ENCODE data around the gene AKAP13.

AKAP13 gene

GRCh38 chr15:85624291-85624801 lies 243.9 kb downstream of the AKAP13 start:
- ATAC-seq (no peak), DNase-seq (ENCODE audit: low spot score in 2 of 2) (no peak)
- Mint-ChIP-seq H3K4me3 (no peak overlapping the region), H3K27ac (peak overlapping the region; percentile 90), H3K4me1 (peaks cover 63% of the 10 kb centered on the region), H3K36me3 (peaks cover 22% of the 10 kb centered on the region), H3K9me3 (no peaks in the 10 kb centered on the region)

- no peaks in the 10 kb centered on the region for H3K9me3 Mint-ChIP-seq
- peaks cover 70% of the 10 kb centered on the region for H3K4me1 Mint-ChIP-seq
- ATAC-seq (peak; percentile 36), DNase-seq (ENCODE audit: low spot score in 2 of 2) (peak in 1 of 2 donors; percentile 64)
- H3K36me3 Mint-ChIP-seq = peaks cover 22% of the 10 kb centered on the region
- H3K4me3 Mint-ChIP-seq = no peak overlapping the region
- peak overlapping the region; percentile 90 for H3K27ac Mint-ChIP-seq
These were observed 244.9 kb downstream of the AKAP13 start for GRCh38 chr15:85625166-85625830.

- Mint-ChIP-seq H3K27ac (peak overlapping the region; percentile 90), H3K4me3 (no peak overlapping the region), H3K9me3 (no peaks in the 10 kb centered on the region), H3K4me1 (peaks cover 71% of the 10 kb centered on the region), H3K36me3 (peaks cover 22% of the 10 kb centered on the region)
- DNase-seq (ENCODE audit: low spot score in 2 of 2) (peak; percentile 19 to 70), ATAC-seq (peak; percentile 99)
These were observed 245.5 kb downstream of the AKAP13 start for GRCh38 chr15:85625856-85626255.

- H3K4me1 Mint-ChIP-seq = peaks cover 65% of the 10 kb centered on the region
- ATAC-seq (no peak), DNase-seq (ENCODE audit: low spot score in 2 of 2) (no peak)
- no peak overlapping the region for H3K4me3 Mint-ChIP-seq
- H3K36me3 Mint-ChIP-seq = peaks cover 22% of the 10 kb centered on the region
- H3K27ac Mint-ChIP-seq = peak overlapping the region; percentile 7
- no peaks in the 10 kb centered on the region for H3K9me3 Mint-ChIP-seq
These were observed 247.0 kb downstream of the AKAP13 start for GRCh38 chr15:85627213-85627935.

GRCh38 chr15:85630311-85630710 lies 249.9 kb downstream of the AKAP13 start:
- Mint-ChIP-seq H3K36me3 (peaks cover 21% of the 10 kb centered on the region), H3K27ac (peak overlapping the region; percentile 62), H3K4me1 (peaks cover 52% of the 10 kb centered on the region)

GRCh38 chr15:85631018-85631417 lies 250.6 kb downstream of the AKAP13 start:
- H3K27ac Mint-ChIP-seq = peak overlapping the region; percentile 62
- H3K4me3 Mint-ChIP-seq = no peak overlapping the region
- ATAC-seq = no peak
- no peaks in the 10 kb centered on the region for H3K9me3 Mint-ChIP-seq
- peaks cover 51% of the 10 kb centered on the region for H3K4me1 Mint-ChIP-seq
- no peak for DNase-seq (ENCODE audit: low spot score in 2 of 2)
- H3K36me3 Mint-ChIP-seq = peaks cover 14% of the 10 kb centered on the region

More at GRCh38 chr15:85630311-85630710, 249.9 kb downstream of the AKAP13 start:
- DNase-seq (ENCODE audit: low spot score in 2 of 2) (no peak), ATAC-seq (no peak)
- Mint-ChIP-seq H3K9me3 (no peaks in the 10 kb centered on the region), H3K4me3 (no peak overlapping the region)

GRCh38 chr15:85632014-85632413 lies 251.6 kb downstream of the AKAP13 start:
- Mint-ChIP-seq H3K36me3 (peaks cover 15% of the 10 kb centered on the region), H3K4me3 (no peak overlapping the region), H3K27ac (no peak overlapping the region), H3K9me3 (no peaks in the 10 kb centered on the region), H3K4me1 (peaks cover 53% of the 10 kb centered on the region)
- DNase-seq (ENCODE audit: low spot score in 2 of 2) (no peak), ATAC-seq (no peak)

- Mint-ChIP-seq H3K9me3 (no peaks in the 10 kb centered on the region), H3K4me3 (no peak overlapping the region), H3K4me1 (peaks cover 45% of the 10 kb centered on the region), H3K27ac (no peak overlapping the region), H3K36me3 (peaks cover 25% of the 10 kb centered on the region)
- no peak for ATAC-seq
- DNase-seq (ENCODE audit: low spot score in 2 of 2) = no peak
These were observed 253.5 kb downstream of the AKAP13 start for GRCh38 chr15:85633859-85634258.

GRCh38 chr15:85636351-85636750 lies 255.9 kb downstream of the AKAP13 start:
- Mint-ChIP-seq H3K27ac (peak overlapping the region; percentile 26), H3K4me3 (no peak overlapping the region), H3K36me3 (peaks cover 49% of the 10 kb centered on the region), H3K4me1 (peaks cover 40% of the 10 kb centered on the region), H3K9me3 (no peaks in the 10 kb centered on the region)
- DNase-seq (ENCODE audit: low spot score in 2 of 2) (no peak), ATAC-seq (no peak)

- DNase-seq (ENCODE audit: low spot score in 2 of 2) (no peak), ATAC-seq (peak; percentile 99)
- peak overlapping the region; percentile 30 for H3K4me3 Mint-ChIP-seq
- H3K27ac Mint-ChIP-seq = peak overlapping the region; percentile 80
- peaks cover 81% of the 10 kb centered on the region for H3K36me3 Mint-ChIP-seq
- H3K4me1 Mint-ChIP-seq = peaks cover 49% of the 10 kb centered on the region
- no peaks in the 10 kb centered on the region for H3K9me3 Mint-ChIP-seq
These were observed 259.5 kb downstream of the AKAP13 start for GRCh38 chr15:85639752-85640381.

GRCh38 chr15:85642065-85642692 lies 261.8 kb downstream of the AKAP13 start:
- Mint-ChIP-seq H3K9me3 (no peaks in the 10 kb centered on the region), H3K27ac (no peak overlapping the region), H3K4me1 (peaks cover 52% of the 10 kb centered on the region), H3K36me3 (peaks cover 93% of the 10 kb centered on the region), H3K4me3 (no peak overlapping the region)
- no peak for ATAC-seq
- DNase-seq (ENCODE audit: low spot score in 2 of 2) = no peak

GRCh38 chr15:85642693-85643066 lies 262.3 kb downstream of the AKAP13 start:
- H3K4me1 Mint-ChIP-seq = peaks cover 50% of the 10 kb centered on the region
- H3K27ac Mint-ChIP-seq = peak overlapping the region; percentile 17
- peaks cover 97% of the 10 kb centered on the region for H3K36me3 Mint-ChIP-seq
- DNase-seq (ENCODE audit: low spot score in 2 of 2) = no peak
- H3K4me3 Mint-ChIP-seq = no peak overlapping the region
- no peak for ATAC-seq
- H3K9me3 Mint-ChIP-seq = no peaks in the 10 kb centered on the region

- H3K4me1 Mint-ChIP-seq = peaks cover 52% of the 10 kb centered on the region
- DNase-seq (ENCODE audit: low spot score in 2 of 2) = peak; percentile 36 to 79
- ATAC-seq = peak; percentile 95
- H3K27ac Mint-ChIP-seq = peak overlapping the region; percentile 91
- H3K4me3 Mint-ChIP-seq = peak overlapping the region; percentile 49
- H3K9me3 Mint-ChIP-seq = no peaks in the 10 kb centered on the region
- H3K36me3 Mint-ChIP-seq = peaks cover 82% of the 10 kb centered on the region
These were observed 266.2 kb downstream of the AKAP13 start for GRCh38 chr15:85646538-85647091.

- peaks cover 45% of the 10 kb centered on the region for H3K4me1 Mint-ChIP-seq
- H3K9me3 Mint-ChIP-seq = no peaks in the 10 kb centered on the region
- H3K27ac Mint-ChIP-seq = peak overlapping the region; percentile 92
- H3K4me3 Mint-ChIP-seq = peak overlapping the region; percentile 49
- peaks cover 80% of the 10 kb centered on the region for H3K36me3 Mint-ChIP-seq
- DNase-seq (ENCODE audit: low spot score in 2 of 2) = peak in 1 of 2 donors; percentile 57
- ATAC-seq = peak; percentile 74
These were observed 269.0 kb downstream of the AKAP13 start for GRCh38 chr15:85649372-85649771.

- no peak for DNase-seq (ENCODE audit: low spot score in 2 of 2)
- Mint-ChIP-seq H3K27ac (peak overlapping the region; percentile 10), H3K9me3 (no peaks in the 10 kb centered on the region), H3K4me1 (peaks cover 36% of the 10 kb centered on the region), H3K4me3 (no peak overlapping the region), H3K36me3 (peaks cover 79% of the 10 kb centered on the region)
- ATAC-seq = no peak
These were observed 271.1 kb downstream of the AKAP13 start for GRCh38 chr15:85651548-85651947.

Data from stimulated activated effector memory CD8-positive, alpha-beta T cell treated with anti-CD3 and anti-CD28 coated beads, Interleukin-12 subunit alpha, Interleukin-12 subunit beta, amount 100 ng/mL, for 72 hours (primary cell).